Measurements from ENCODE around the gene JAG2. TPM values are rescaled to one million over a fixed set of nuclear protein-coding genes. Genes with fewer than 3 reads are reported as not detected.

Gene JAG2
- total and polyA plus RNA-seq, 2 of the 4 experiments (the other 2 are of a cell fraction): 0.18 to 0.58 TPM

- TF ChIP-seq CEBPB (IDR thresholded peaks at IDR 0.05; ENCODE audit: low read depth, low read length) (no peak), CTCF (conservative IDR thresholded peaks at IDR 0.05; ENCODE audit: low read depth, low read length) (no peak), RAD21 (IDR thresholded peaks at IDR 0.05; ENCODE audit: low read length) (no peak), BHLHE40 (IDR thresholded peaks at IDR 0.05; ENCODE audit: low read depth, low read length) (0 out of 2 replicates have a peak, but pooled peaks have one; percentile 7), FOS (IDR thresholded peaks at IDR 0.05; ENCODE audit: low read depth, low read length) (no peak)
Observed at GRCh38 chr14:105180592-105181548, 12.3 kb upstream of the JAG2 start, which contains the start of gene NUDT14 (continued).

All from IMR-90 (cell line).